ENCODE data around the gene GATB. TPM values are rescaled to one million over a fixed set of nuclear protein-coding genes. Genes with fewer than 3 reads are reported as not detected.

The GATB gene
- total and polyA plus RNA-seq, 2 experiments from 2014 or later = 17.7 to 18.9 TPM

GRCh38 chr4:151688785-151689043, 72.1 kb downstream of the GATB start:
- no peaks in the 10 kb centered on the region for H3F3A ChIP-seq (replicated peaks; ENCODE audit: low read depth)
- no peak for TF ChIP-seq ZNF462 (CRISPR knock-in tag; IDR thresholded peaks at IDR 0.05)
- no peak for TF ChIP-seq STAT1 (IDR thresholded peaks at IDR 0.05; ENCODE audit: unreplicated experiment)
- TF ChIP-seq CREB1 (CRISPR knock-in tag; IDR thresholded peaks at IDR 0.05; ENCODE audit: low read depth) = no peak
- no peak for TF ChIP-seq JUNB (IDR thresholded peaks at IDR 0.05; ENCODE audit: unreplicated experiment)
- TF ChIP-seq ETS1 (IDR thresholded peaks at IDR 0.05) = no peak
- TF ChIP-seq ZNF331 (CRISPR knock-in tag; IDR thresholded peaks at IDR 0.05; ENCODE audit: low read depth) = no peak
- Mint-ChIP-seq H3K4me1 (peaks cover 5% of the 10 kb centered on the region), H3K9me3 (peaks cover 8% of the 10 kb centered on the region; the same call in 2 of the 3 replicates), H3K27me3 (ENCODE audit: insufficient read depth, low read depth, poor library complexity) (peaks cover 5% of the 10 kb centered on the region), H3K4me3 (no peak overlapping the region), H3K36me3 (ENCODE audit: low read depth) (peaks cover 36% of the 10 kb centered on the region), H3K27ac (no peak overlapping the region)
- no peaks in the 10 kb centered on the region for H3K79me2 ChIP-seq (replicated peaks; ENCODE audit: insufficient read depth)
- H3K27me3 ChIP-seq (ENCODE audit: insufficient read depth) = no peaks in the 10 kb centered on the region
- ATAC-seq = no peak
- no peak for DNase-seq (ENCODE audit: low spot score)
- H3K9me2 ChIP-seq (ENCODE audit: insufficient read depth) = no peaks in the 10 kb centered on the region
- H2AFZ ChIP-seq = no peak overlapping the region
- no peaks in the 10 kb centered on the region for H4K20me1 ChIP-seq (replicated peaks; ENCODE audit: insufficient read depth)
- H3K4me2 ChIP-seq = no peak overlapping the region
- peaks cover 6% of the 10 kb centered on the region; the same call in 1 of the 2 replicates for H3K4me1 ChIP-seq (ENCODE audit: insufficient read depth)
- H3K4me3 ChIP-seq = no peak overlapping the region
- H3K36me3 ChIP-seq (ENCODE audit: insufficient read depth) = no peaks in the 10 kb centered on the region
- H3K27ac ChIP-seq (ENCODE audit: low read depth) = no peak overlapping the region
